Measurements from ENCODE around the gene P2RY8.
"Not testable (repeated sequence)": the region's sequence is repeated elsewhere in the genome, so short reads cannot be mapped to it uniquely, and the experiment has no call there.

P2RY8 gene

DNA sequence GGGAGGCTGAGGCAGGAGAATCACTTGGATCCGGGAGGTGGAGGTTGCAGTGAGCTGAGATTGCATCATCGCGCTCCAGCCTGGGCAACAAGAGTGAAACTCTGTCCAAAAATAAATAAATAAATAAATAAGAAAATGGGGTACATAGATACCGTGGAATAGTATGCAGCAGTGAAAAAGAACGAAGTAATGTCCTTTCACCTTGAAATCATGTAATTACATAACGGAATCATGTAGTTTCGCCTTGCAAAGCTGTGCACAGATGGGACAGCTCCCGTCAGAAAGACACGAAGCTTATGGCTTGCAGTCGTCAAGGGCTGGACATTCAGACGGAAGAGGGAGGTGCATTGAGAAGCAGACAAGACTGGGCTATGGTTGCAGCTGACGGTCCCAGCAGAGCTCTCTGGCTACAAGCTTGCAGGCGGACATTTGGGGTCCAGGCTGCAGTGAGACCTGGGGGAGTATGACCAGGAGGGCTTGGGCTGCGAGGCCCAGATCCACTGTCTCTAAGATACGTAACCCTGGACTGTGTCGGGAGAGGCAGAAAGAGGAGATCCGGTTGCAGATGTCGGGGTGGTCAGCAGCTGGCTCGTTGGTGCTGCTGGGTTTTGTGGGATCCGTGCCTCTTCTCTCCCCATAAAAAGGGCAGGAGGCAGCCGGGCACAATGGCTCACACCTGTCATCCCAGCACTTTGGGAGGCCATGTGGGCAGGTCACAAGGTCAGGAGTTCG is 6.2 kb upstream of the P2RY8 start:
- DNase-seq: no peak

DNA sequence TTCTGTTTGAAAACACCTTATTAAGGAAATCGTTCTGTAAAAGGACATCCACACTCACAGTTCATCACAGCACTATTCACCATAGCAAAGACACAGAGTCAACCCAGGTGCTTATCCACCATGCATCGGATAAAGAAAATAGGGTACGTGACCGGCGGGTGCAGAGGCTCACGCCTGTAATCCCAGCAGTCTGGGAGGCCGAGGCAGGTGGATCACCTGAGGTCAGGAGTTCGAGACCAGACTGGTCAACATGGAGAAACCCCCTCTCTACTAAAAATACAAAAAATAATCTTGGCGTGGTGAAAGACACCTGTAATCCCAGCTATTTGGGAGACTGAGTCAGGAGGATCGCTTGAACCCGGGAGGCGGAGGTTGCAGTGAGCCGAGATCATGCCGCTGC is 2.2 kb upstream of the P2RY8 start:
- not testable (repeated sequence) for DNase-seq

DNA sequence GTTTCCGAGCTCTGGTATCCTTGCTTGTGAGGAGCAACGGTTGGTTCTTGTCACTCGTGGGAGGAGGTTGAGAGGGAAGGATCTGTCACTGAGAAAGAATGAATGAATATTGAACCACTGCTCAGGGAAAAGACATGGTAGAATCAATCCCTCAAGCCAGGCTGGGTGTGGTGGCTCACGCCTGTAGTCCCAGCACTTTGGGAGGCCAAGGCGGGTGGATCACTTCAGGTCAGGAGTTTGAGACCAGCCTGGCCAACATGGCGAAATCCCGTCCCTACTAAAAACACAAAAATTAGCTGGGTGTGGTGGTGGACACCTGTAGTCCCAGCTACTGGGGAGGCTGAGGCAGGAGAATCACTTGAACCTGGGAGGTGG is 718 bp upstream of the P2RY8 start:
- not testable (repeated sequence) for DNase-seq

DNA sequence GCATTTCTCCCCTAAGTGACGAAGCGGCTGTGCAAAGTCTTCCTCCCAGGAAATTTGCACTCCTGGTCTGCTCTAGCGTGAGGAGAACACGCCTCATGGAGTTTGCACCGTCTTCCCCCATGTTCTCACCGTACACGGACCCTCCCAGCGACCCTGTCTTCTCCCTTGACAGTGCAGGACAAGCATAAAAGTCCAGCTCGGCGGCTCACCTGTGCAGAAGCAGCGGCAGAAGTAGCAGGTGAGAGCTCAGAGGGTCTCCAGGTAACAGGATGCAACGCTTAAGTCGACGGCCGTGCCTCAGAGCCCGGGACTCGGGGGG is 314 bp downstream of the P2RY8 start:
- no peak for DNase-seq

DNA sequence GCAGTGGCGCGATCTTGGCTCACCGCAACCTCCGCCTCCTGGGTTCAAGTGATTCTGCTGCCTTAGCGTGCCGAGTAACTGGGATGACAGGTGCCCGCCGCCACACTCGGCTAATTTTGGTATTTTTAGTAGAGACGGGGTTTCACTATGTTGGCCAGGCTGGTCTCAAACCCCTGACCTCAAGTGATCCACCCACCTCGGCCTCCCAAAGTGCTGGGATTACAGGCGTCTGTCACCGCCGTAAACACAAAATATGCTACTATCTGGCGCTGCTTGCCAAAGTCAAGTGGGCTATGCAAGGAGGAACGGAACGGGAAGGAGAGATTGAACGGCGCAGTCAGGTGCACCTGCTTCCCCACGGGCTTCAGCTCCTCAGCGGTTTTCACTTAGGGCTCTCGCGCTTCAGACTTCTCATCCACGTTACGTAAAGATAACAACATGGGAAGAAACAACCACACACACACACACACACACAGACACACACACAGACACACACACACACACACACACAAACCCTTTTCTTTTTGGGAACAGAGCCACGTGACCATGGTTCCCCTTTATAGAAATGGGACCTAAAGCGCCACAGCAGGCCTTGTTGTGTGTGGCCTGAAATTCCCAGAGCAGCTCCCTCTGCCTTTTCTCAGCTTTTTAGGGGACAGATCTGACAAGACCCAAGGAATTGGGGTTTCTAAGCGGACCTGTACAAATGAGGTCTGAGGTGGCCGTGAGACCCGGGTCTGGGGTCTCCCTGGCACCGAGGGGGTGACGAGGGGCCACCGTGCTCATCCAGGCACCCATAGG is 1.5 kb downstream of the P2RY8 start:
- DNase-seq: no peak

DNA sequence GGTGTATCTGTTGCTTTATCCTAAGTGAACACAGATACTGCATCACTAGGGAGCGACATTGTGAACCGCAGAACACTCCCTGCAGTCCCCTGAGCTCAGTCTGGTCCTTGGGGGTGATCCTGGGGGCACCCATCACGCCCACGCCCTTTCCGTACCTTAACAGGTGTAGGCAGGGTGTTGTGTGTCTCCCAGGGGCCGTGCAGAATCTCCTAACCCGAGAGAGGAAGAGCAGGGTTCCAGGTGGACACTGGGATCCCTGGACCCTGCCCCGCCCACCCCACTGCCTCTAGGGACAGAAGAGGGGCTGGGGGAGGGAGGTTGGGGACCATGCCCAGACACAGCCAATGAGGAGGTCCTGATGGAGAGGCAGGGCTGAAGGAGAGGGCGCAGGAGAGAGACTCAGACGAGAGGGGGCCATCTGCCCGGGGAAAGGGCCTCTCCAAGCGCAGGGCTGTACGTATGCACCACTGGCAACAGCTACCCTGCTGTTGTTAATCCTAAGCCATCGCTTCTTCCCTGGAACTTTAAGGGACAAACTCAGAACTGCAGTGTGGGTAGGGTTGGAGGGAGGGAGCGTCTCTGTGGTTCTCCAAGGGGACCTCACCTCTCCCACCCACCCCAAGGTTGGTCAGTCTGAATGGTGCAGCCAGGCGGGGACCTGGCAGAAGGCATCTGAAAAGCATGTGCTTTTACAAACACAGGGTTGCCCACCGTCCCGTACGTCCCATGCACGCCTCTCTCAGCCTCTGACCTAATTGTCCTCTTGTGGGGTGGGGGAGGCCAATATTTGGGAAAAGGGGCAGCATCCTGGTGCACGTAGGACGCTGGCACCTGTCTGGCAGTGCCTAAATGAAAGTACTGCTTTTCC is 2.5 kb downstream of the P2RY8 start:
- no peak for DNase-seq

DNA sequence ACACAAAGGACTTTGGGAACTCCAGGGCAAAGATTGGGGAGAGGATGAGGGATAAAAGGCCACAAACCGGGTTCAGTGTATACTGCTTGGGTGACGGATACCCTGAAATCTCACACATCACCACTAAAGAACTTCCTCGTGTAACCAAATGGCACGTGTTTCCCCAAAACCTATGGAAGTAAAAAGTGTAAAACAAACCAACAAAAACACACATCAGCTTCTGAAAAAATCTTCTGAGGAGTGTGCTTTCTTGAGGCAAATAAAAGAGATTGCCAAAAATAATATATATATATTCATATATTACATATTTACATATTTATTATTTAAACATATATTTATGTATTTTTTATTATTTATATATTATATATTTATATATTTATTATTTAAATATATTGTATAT is 3.9 kb downstream of the P2RY8 start:
- no peak for DNase-seq

DNA sequence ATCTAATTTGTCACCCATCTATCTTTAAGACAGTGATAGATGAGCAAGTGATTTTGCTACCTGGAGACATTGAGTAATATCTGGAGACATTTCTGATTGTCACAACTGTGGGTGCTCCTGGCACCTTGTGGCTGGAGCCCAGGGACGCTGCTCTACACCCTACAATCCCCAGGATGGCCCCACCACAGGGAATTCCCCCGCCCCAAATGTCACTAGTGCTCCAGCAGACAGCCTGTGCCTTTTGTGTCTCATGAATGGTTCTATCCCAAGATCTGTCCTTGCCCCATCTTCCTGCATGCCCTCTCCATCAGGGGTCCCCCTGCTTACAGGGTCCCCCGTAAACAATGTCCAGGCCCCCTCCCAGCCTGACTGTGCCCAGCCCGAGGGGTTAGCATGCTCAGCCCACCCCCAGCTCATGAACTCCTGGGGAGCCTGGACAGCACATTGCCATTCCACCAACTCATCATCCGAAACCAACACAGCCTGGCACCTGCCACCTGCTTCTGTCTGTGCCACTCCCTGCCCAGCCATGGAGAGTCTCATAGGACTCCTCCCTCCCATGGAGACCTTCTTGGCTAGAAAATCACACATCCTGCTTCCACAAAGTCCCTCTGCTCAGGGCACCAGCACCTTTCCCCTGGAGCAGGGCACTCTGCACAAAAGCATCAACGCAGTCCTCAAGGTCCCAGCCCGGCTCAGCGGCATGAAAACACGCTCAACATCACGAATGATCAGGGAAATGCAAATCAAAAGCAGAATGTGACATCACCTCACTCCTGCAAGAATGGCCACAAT is 5.7 kb downstream of the P2RY8 start:
- no peak for DNase-seq

DNA sequence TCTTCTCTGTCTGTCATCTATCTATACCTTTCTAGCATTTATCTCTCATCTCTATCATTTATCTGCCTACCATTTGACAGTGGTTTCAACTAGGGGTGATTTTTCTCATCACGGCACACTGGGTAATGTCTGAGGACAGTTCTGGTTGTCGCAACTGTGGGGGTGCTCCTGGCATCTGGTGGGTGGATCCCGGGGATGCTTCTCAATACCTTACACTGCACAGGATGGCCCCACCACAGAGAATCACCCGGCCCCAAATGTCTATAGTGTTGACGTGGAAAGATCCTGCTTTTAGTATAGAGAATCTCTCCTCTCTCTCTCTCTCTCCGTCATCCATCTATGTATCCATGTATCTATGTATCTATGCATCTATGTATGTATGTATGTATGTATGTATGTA is 7.2 kb downstream of the P2RY8 start:
- no peak for DNase-seq

DNA sequence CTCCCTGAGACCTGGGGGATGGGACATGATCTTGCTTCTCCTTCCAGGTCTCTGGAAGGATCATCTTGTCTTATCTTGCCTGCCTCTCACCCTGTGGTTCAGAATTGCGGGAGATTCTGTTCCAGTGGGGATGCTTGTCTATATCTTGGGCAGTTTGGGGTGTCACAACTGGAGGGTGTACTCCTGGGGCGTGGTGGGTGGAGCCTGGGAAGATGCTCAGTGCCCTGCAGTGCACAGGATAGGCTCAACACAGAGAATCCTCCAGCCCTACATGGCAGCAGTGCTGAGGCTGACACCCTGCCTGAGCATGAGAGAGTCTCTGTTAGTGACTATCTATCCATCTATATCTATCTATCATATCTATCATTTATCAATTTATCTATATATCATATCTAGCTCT is 7.7 kb downstream of the P2RY8 start:
- DNase-seq: no peak

DNA sequence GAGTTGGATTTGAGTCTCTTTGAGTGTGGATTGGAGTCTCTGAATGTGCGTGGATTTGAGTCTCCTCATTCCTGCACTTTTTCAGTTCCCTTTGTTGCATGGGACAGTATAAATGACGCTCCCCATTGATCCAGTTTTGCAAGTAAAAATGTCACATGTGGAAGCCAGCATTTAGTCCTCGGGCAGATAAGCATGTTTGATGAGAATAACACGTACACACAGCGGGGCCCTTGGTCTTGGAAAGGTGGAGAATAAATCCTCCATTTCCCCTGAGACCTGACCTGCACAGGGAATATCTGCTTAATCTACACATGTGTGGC is 8.1 kb downstream of the P2RY8 start:
- no peak for DNase-seq

DNA sequence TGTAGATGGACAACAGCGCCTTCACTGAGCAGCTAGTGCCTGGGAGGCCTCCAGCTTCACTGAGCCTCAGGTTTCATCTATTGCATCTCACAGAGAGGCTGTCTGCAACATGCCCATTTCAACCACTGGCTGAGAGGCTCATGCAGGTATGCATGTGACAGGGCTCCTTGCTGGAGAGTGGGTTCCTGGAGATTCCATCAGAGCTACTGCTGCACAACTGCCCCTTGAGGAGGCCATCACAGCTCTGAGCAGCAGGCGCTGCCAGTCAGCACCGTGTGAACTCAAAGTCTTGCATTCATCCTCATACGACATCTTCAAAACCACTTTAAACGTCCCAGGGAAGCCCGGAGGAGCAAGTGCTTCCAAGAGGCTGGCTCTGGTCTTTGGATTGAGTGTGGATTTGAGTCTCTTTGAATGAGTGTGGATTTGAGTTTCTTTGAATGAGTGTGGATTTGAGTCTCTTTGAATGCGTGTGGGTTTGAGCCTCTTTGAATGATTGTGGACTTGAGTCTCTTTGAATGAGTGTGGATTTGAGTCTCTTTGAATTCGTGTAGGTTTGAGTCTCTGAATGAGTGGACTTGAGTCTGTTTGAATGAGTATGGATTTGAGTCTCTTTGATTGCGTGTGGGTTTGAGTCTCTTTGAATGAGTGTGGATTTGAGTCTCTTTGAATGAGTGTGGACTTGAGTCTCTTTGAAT is 8.7 kb downstream of the P2RY8 start:
- DNase-seq: no peak

DNA sequence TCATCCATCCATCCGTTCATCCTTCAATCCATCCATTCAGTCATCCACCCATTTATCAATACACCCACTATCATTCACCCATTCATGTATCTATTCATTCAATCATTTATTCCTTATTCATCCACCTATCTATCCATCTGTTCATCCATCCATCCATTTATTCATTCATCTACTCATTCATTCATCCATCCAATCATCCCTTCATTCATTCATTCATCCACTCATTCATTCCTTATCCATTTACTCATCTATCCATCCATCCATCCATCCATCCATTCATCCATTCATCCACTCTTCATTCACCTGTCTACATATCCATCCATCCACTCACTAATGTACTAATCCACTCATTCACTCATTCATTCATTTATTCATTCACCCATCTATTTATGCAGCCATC is 9.5 kb downstream of the P2RY8 start:
- DNase-seq: no peak

DNA sequence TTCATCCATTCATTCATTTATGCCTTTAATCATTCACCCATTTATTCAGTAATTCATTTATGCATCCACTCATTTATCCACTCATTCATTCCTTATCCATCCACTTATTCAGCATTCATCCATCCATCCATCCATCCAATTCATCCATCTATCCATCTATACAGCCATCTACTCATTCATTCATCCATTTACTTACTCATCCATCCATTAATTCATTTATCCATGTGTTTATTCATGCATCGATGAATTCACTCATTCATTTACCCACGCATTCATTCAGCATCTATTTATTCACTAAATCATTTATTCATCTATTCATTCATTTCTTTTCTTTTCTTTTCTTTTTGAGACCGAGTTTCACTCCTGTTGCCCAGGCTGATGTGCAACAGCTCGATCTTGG is 10.4 kb downstream of the P2RY8 start:
- no peak for DNase-seq

DNA sequence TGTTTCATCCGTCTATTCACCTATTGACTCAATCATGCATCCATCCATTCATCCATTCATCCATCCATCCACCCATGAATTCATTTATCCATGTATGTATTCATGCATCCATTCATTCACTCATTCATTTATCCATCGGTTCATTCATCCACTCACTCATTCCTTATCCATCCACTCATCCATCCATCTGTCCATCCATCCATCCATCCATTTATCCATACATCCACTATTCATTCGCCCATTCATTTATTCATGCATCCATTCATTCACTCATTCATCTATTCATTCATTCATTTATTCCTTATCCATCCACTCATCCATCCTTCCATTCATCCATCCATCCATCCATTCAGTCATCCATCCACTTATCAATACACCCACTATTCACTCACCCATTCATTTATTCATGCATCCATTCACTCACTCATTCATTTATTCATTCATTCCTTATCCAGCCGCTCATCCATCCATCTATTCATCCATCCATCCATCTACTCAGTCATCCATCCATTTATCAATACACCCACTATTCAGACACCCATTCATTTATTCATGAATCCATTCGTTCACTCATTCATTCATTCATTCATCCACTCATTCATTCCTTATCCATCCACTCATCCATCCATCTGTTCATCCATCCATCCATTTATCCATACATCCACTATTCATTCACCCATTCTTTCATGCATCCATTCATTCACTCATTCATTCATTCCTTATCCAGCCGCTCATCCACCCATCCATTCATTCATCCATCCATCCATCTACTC is 11.2 kb downstream of the P2RY8 start:
- no peak for DNase-seq

DNA sequence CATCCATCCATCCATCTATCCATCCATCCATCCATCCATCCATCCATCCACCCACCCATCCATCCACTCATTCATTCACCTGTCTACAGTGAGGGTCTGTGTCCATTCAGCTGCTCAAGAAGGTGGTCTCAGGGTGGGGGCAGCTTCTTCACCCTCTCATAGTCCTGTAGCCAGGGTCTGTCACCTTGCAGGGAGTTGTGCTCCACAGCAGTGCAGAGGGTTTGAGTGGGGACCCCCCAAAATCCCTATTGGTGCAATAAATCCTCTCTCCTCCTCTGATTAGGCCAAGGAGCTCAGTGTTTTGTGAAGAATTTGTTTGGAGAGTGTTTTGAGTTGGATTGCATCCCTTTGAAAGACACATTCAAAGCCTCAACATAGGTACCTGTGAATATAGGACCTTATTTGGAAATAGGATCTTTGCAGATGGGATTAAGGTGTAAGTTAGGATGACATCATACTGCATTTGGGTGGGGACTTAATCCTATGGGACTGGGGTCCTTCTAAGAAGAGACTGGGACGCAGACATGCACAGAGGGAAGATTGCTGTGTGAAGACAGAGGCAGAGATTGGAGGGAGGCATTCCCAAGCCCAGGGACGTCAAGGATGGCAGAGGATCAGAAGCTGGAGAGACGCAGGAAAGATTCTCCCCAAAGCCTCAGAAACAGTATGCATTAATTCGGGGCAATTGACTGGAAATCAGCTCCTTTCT is 12.0 kb downstream of the P2RY8 start:
- no peak for DNase-seq

DNA sequence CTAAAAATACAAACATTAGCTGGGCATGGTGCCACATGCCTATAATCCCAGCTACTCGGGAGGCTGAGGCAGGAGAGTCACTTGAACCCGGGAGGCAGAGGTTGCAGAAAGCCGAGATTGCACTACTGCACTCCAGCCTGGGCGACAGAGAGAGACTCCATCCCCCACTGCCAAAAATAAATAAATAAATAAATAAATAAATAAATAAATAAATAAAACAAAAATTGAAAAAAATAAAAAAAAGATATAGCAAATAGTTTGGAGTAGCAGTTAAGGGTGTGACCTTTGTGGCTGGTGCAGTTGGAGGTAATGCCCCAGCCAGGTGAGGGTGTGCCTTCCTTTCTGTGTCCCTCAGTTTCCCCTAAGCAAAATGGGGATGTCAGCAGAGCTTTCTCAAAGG is 14.1 kb downstream of the P2RY8 start:
- not testable (repeated sequence) for DNase-seq

DNA sequence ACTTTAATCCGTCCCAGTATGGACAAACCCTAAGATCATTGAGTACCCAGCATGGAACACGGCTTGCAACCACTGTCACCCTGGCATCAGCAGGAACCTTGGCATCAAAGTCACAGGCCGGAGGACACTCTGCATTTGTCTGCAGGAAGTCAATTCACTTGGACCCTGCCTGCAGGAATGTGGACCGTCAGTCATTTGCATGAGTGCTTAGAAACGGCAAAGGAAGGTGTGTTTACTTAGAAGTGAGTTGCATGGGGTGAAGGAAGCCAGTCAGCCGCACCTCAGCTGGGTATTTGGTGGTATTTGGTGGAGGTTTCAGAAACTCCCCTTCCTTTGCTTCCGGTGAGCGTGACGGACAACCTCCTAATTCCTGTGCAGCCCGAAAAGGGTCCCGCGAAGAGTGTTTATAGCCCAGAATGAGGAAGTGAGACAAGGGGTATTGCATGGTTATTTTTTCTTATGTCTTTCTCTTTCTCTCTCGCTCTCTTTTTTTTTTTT is 15.5 kb downstream of the P2RY8 start:
- DNase-seq: no peak

DNA sequence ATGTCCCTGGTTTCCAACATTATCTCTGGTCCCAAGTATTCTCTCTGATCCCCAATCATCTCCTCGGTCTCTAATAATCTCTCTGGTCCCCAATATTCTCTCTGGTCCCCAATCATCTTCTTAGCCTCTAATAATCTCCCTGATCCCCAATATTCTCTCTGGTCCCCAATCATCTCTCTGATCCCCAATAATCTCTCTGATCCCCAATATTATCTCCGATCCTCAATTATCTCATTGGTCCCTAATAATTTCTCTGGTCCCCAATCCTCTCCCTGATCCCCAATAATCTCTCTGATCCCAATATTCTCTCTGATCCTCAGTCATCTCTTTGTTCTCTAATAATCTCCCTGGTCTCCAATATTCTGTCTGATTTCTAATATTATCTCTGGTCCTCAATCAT is 16.6 kb downstream of the P2RY8 start:
- no peak for DNase-seq

DNA sequence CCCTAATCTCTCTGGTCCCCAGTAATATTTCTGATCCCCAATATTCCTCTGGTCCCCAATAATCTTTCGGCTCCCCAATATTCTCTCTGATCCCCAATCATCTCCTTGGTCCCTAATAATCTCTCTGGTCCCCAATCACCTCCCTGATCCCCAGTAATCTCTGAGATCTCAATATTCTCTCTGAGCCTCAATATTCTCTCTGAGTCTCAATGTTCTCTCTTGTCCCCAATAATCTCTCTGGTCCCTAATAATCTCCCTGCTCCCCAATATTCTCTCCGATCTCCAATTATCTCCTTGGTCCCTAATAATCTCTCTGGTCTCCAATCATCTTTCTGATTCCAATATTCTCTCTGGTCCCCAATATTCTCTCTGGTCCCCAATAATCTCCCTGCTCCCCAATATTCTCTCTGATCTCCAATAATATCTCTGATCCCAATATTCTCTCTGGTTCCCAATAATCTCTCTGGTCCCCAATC is 17.9 kb downstream of the P2RY8 start:
- no peak for DNase-seq

DNA sequence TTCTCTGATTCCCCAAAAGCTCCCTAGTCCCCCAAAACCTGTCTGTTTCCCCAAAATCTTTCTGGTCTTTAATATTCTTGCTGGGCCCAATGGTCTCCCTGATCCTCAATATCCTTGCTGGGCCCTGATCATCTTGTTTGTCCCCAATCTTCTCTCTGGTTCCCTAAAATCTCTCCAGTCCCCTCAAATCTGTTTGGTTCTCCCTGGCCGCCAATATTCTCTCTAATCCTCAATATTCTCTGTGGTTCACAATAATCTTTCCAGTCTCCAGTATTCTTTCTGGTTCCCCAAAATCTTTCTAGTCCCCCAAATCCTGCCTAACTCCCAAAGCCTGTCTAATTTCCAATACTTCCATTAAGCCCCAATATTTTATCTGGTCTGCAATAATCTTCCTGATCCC is 18.5 kb downstream of the P2RY8 start:
- no peak for DNase-seq

All from activated CD4-positive, alpha-beta T cell treated with anti-CD3 and anti-CD28 coated beads for 1 hour (primary cell).